ENCODE data around the gene APOL2. TPM values are rescaled to one million over a fixed set of nuclear protein-coding genes. Genes with fewer than 3 reads are reported as not detected.

The APOL2 gene
- total and polyA plus RNA-seq, 3 donors from 2014 or later, result 16.6 to 34.5 (median 19.5) TPM

DNA sequence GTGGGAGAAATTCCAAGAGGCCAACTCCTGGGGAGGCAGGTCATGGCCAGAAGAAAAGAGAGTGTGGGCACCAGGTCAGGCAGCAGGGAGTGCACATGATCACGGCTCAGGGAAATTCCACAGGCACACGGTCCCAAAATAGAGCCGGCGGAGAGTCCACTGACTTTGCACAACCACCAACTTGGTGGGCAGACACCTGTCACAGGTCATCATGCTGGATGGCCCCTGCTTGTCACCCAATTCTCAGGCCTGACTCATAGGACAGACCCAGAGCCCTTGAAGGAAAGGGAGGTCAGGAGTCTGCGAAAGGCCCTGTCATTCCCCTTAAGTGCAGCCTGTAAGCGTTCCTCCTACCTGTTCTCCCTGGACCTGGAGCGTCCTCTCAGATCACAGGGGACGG, 15.8 kb downstream of the APOL2 start:
- Histone ChIP-seq H3K27me3 (no peaks in the 10 kb centered on the region), H3K27ac (no peak overlapping the region), H3K9me3 (no peaks in the 10 kb centered on the region), H3K36me3 (ENCODE audit: low read depth, missing control alignments) (no peaks in the 10 kb centered on the region), H3K4me3 (no peak overlapping the region), H3K4me1 (no peaks in the 10 kb centered on the region)
- DNase-seq, result no peak
- 89% methylated on average over 8 of the region's 8 CpGs for WGBS, 2 donors
- intact Hi-C loops (cut with DNase I; ENCODE audit: low total_unique reads), result no loop called here
- TF ChIP-seq POLR2A (IDR thresholded peaks at IDR 0.05) (no peak), CTCF (IDR thresholded peaks at IDR 0.05) (no peak)

DNA sequence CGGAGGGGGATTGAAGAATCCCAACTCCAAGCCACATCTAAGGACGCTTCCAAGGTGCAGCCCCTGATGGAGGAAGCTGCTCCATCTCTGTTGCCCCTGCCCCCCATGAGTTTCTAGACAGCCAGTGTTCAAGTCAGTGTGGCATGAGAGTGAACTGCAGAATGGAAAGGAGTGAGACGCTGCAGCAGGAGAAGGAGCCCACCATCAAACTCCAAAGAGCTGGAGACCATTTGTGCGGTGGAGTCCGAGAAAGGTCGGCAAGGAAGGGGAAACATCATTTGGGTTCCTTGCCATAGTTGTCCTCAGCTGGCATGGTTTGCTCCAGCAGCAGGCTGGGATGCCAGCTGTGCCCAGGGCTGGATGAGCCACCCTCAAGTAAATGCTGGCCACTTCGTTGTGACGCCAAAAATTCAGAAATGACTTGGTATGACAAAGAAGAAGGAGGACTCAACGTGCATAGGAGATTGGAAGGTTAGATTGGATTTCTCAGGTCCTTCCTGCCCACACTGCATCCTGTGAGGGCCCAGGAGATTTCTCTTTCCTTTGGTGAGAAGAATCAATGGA, 16.4 kb downstream of the APOL2 start:
- Histone ChIP-seq H3K4me3 (no peak overlapping the region), H3K4me1 (no peaks in the 10 kb centered on the region), H3K36me3 (ENCODE audit: low read depth, missing control alignments) (no peaks in the 10 kb centered on the region), H3K9me3 (no peaks in the 10 kb centered on the region), H3K27me3 (no peaks in the 10 kb centered on the region), H3K27ac (no peak overlapping the region)
- 96 to 97% methylated on average over 9 of the region's 9 CpGs for WGBS, 2 donors
- DNase-seq, result no peak
- intact Hi-C loops (cut with DNase I; ENCODE audit: low total_unique reads), result no loop called here
- TF ChIP-seq POLR2A (IDR thresholded peaks at IDR 0.05), result no peak

DNA sequence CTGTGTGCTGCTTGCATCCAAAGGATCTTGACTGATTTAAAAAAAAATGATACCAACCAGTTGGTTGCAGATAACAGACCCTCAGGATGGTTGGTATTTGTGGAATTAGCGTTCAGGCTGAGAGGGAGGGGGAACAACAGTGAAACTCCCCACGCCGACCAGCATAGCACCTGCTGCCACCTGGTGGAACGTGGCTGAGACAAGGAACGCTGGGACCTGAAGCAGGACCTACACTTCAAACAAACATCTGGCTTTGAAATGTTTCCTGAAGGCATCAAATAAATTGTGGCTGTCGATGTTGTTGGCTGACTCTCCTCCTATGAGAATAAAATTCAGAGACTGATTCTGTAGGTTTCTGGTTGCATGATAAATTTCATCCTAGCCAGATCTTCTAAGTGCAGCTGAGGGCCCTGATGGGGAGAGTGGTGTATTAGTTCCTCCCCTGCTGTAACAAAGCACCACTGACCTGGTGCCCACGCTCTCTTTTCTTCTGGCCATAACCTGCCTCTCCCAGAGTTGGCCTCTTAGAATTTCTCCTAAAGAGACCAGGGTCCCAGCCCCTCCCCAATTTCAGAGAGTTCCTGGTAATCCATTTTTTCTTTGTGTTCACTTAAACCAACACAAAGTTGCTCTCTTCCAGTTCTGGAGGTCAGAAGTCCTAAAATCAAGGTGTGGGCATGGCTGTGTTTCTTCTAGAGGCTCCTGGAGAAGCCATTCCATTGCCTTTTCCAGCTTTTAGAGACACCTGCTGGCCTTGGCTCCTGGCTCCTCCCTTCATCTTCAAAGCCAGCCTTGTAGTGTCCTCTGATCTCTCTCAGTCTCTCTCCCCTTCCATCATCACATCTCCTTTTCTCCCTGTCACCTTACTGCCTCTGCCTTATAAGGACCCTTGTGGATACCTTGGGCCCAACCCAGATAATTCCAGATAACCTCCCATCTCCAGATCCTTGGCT, 17.3 kb downstream of the APOL2 start:
- H3K4me3 ChIP-seq, result no peak overlapping the region
- H3K4me1 ChIP-seq, result no peaks in the 10 kb centered on the region
- intact Hi-C loops (cut with DNase I; ENCODE audit: low total_unique reads), result no loop called here
- WGBS, 2 donors, result 41 to 61% methylated on average over 7 of the region's 7 CpGs
- no peaks in the 10 kb centered on the region for H3K27me3 ChIP-seq
- no peaks in the 10 kb centered on the region for H3K36me3 ChIP-seq (ENCODE audit: low read depth, missing control alignments)
- peak; percentile 70 for DNase-seq
- H3K9me3 ChIP-seq, result no peaks in the 10 kb centered on the region
- no peak overlapping the region for H3K27ac ChIP-seq
- TF ChIP-seq POLR2A (IDR thresholded peaks at IDR 0.05), result no peak
- peak; percentile 27 to 42 (median 40) for TF ChIP-seq CTCF (IDR thresholded peaks at IDR 0.05)

- no peak for TF ChIP-seq POLR2A (IDR thresholded peaks at IDR 0.05)
- Histone ChIP-seq H3K36me3 (ENCODE audit: low read depth, missing control alignments) (no peaks in the 10 kb centered on the region), H3K27me3 (no peaks in the 10 kb centered on the region), H3K9me3 (no peaks in the 10 kb centered on the region), H3K27ac (no peak overlapping the region), H3K4me3 (no peak overlapping the region), H3K4me1 (no peaks in the 10 kb centered on the region)
- DNase-seq, result peak; percentile 60
- 67 to 70% methylated on average over 9 of the region's 9 CpGs for WGBS, 2 donors
- intact Hi-C loops (cut with DNase I; ENCODE audit: low total_unique reads), result no loop called here
Measured at GRCh38 chr22:36220451-36220921, 18.8 kb downstream of the APOL2 start.

- intact Hi-C loops (cut with DNase I; ENCODE audit: low total_unique reads), result no loop called here
- no peak for TF ChIP-seq CTCF (IDR thresholded peaks at IDR 0.05)
- TF ChIP-seq POLR2A (IDR thresholded peaks at IDR 0.05), result no peak
Measured at GRCh38 chr22:36218648-36219193, 20.6 kb downstream of the APOL2 start.

More at GRCh38 chr22:36218648-36219193, 20.6 kb downstream of the APOL2 start:
- no peak overlapping the region for H3K4me3 ChIP-seq
- no peaks in the 10 kb centered on the region for H3K36me3 ChIP-seq (ENCODE audit: low read depth, missing control alignments)
- no peaks in the 10 kb centered on the region for H3K9me3 ChIP-seq
- H3K27ac ChIP-seq, result no peak overlapping the region
- no peaks in the 10 kb centered on the region for H3K27me3 ChIP-seq
- DNase-seq, result no peak
- H3K4me1 ChIP-seq, result no peaks in the 10 kb centered on the region
- WGBS, 2 donors, result 92 to 93% methylated on average over 7 of the region's 7 CpGs
